Measurements from ENCODE around the gene COL18A1.
"Not testable (repeated sequence)": the region's sequence is repeated elsewhere in the genome, so short reads cannot be mapped to it uniquely, and the experiment has no call there.

Gene COL18A1

DNA sequence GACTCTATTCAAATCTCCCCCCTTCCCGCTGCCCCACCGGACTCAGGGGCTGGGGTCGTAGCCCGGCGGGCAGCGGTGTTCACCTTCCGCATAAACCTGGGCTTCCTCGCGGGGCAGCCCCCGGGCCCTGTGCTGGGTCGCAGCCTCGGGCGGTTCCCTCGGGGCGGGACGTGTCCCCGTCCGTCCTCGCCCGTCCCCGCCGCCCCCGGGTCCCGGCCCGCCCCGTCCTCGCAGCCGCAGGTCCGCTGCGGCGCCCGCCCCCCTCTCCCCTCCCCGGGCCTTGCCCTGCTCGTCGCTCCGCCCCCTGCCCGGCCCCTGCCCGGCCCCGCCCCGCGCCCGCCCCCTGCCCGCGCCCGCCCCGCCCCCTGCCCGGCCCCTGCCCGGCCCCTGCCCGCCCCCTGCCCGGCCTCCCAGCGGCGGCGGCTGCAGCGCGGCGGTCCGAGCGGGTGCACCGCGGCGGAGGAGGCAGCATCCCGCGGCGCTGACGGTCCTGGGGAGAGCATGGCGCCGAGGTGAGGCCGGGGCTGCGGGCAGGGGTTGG is at the start of gene COL18A1:
COL18A1 (plus strand) TSS at position 436 of the 541 bp plus-strand sequence; CDS start at position 502, 66 bp downstream.
- peak within 1 kb of the TSS; percentile 48 for H3K4me3 ChIP-seq (ENCODE audit: low read depth, low read length)
- no peak for DNase-seq (ENCODE audit: low read depth)

DNA sequence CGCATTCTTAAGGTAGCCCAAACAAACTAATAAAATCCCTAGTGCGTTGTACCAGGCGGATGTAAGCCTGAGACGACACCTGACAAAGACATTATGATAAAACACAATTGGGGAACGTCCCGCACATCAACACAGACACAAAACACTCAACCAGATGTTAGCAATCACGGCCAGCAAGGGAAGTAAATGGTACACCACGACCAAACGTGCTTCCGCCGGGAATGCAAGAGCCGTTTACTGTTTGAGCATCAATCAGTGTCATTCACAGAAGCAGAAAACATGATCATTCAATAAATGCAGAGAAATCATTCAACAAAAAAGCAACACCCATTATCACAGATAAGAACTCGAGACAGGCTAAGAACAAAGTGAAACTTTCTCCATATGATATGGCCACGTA is 49.4 kb upstream of the COL18A1 start:
- H3K4me3 ChIP-seq (ENCODE audit: low read depth, low read length), result no peak overlapping the region
- no peak for DNase-seq (ENCODE audit: low read depth)

DNA sequence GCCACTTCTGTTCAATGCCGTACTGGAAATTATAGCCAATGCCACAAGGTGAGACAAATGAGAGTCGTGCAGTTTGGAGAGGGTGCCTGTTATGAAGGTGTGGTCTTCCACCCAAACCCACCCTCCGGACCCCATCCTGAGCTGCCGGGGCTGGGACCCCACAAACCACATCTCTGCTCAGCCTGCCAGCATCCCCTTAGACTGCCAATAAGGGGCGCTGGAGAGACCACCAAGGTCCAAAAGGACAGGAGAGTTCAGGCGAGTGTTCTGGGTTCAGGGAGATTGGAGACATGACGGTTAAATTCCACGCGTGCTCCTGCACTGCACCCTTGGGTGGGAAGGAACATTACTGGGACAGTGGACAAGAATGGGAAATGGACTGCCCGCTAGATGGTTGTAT is 48.7 kb upstream of the COL18A1 start:
- no peak for DNase-seq (ENCODE audit: low read depth)
- no peak overlapping the region for H3K4me3 ChIP-seq (ENCODE audit: low read depth, low read length)

DNA sequence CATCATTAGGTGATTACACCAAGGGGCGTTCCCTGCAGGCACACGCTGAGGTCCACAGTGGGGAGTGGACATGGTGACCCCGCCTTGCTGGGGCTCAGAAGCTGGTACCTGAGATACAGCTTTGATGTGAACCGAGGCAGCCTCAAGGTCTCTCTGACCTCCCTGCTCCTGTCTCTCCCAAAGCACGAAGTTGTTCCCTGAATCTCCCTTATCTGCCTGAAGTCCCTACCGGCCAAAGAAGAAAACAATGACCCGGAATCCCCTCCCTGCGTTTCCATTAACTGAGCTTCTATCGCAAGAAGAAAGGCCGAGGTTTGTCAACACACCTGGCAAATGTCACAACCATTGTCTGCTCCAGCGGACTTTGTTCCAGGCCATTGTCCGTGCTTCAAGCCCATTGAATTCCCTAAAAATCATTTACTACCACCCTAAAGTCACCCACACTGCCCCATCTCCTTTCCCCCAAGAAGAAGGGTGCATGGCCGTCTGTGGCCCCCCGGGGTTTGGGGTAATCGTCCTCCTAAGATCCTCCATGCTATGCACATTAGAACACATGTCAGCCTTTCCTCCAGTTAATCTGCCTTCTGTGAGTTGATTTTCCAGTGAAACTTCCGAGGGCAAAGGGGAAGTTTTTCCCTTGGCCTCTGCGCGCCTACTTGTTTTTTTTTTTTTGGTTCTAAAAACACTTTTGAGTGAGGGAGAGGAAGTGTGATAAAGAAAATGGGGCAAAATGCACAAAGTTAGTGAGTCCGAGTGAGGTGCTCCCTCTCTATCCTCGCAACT is 48.1 kb upstream of the COL18A1 start:
- DNase-seq (ENCODE audit: low read depth), result no peak
- no peak overlapping the region for H3K4me3 ChIP-seq (ENCODE audit: low read depth, low read length)

DNA sequence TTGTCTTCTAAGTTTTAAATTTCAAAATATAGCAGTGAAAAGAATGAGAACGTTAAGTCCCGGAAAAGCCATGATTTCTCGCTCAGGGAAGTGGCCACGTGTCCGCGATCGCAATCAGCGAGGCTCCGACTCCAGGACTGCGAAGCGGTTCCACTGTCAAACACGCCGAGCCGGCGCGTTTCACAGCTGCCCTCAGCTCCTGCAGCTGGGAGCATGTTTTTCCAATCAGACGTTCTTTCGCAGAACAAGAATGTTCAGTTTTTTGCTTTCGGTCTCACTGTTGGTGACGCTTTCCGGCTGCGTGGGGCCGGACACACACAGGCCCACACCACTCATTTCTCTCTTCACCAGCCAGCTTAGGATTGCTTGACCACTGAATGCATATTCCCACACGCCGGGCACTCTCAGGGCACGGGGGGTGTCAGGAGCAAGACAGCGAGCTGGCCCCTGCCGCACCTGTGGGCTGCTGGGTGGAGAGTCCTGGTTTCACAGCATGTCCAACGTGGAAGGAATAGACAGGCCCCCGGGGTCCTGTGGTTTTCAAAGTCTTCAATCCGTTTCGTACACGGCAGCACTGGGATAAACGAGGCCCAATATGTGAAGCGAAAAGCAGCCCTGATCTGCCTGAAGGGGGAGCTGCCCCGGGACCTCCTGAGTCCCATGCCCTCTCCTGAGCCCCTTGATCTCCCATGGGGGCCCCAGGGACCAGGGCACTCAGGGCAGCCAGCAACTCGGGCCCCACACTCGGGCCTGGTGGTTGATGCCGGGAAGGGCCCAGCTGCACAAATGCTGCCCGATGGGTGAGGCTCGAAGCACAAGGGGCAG is 47.3 kb upstream of the COL18A1 start:
- no peak for DNase-seq (ENCODE audit: low read depth)
- no peak overlapping the region for H3K4me3 ChIP-seq (ENCODE audit: low read depth, low read length)

DNA sequence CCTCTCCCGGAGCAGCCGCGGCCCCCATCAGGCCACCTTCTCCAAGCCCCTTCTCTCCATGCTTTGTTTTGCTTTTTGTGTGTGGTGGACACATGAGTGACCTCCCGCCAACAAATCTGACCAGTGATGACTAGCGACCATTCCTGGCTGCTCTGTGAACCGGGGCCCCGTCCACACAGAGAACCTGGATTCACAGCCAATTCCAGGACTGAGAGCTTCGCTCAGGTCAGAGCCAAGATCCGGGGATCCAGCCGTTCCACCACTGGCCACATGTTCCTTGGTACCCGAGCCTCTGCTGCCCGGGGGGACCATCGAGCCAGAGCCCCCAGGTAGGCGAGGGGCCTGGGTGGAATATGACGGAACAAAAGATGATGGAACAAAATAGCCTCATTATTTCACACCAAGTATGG is 46.7 kb upstream of the COL18A1 start:
- no peak overlapping the region for H3K4me3 ChIP-seq (ENCODE audit: low read depth, low read length)
- no peak for DNase-seq (ENCODE audit: low read depth)

DNA sequence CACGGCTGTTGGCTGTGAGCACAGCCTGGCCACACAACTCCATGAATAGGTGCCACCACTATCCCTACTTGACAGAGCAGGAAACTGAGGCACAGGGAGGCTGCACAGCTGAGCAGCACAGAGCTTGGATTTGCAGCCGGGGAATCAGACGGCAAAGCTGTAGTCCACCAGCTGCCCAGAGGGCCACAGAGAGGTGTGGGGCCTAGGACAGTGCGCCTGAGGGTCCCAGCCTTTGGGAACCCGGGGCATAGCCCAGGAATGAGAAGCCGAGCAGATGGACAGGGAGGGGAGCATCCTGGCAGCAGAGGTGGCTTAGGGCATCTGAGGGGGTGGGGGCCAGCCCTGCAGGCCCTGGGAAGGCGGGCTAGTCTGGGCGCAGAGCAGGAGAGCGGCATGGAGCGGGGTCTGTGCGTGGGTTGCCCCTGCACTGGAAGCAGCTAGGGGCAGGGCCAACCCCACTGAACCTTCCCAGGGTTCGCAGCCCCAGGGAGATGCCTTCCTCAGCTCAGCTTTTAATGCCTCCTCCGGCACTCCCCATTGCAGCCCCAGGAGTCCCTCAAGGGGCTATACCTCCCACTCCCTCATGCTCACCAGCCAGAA is 46.2 kb upstream of the COL18A1 start:
- H3K4me3 ChIP-seq (ENCODE audit: low read depth, low read length), result no peak overlapping the region
- no peak for DNase-seq (ENCODE audit: low read depth)

DNA sequence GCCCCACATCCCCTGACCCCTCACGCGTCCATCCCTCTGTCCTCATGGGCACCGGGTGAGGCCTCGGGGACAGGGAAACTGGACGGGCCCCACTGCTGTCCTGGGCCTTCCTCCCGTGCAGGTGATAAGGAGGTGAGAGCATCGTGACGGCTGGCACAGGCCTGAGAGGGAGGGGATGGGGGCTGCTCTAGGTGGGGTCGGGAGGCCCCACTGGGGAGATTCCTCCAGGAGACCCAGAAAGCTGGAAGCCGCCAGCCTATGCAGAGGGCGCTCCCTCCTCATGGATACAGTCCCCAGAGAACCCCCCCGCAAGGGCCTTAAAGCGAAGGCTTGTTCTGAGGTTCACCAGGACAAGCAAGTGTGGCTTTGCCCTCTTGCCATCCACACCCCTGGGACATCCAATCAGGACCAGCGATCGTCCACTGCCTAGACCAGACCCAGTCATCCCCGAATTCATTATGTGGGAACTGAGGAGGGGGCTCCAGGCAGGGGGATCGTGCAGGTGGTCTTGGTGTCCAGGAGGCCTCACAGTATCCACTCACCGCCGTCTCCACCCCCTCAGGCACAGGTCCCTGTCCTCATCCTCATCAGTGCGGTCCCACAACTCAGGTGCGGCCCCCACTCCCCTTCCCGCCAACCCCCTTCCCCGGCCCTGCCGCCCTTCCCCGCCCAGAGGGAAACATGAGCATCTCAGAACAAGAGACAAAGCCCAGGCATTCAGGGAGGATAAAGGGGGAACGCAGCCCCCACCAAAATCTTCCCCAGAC is 45.3 kb upstream of the COL18A1 start:
- no peak overlapping the region for H3K4me3 ChIP-seq (ENCODE audit: low read depth, low read length)
- DNase-seq (ENCODE audit: low read depth), result no peak

DNA sequence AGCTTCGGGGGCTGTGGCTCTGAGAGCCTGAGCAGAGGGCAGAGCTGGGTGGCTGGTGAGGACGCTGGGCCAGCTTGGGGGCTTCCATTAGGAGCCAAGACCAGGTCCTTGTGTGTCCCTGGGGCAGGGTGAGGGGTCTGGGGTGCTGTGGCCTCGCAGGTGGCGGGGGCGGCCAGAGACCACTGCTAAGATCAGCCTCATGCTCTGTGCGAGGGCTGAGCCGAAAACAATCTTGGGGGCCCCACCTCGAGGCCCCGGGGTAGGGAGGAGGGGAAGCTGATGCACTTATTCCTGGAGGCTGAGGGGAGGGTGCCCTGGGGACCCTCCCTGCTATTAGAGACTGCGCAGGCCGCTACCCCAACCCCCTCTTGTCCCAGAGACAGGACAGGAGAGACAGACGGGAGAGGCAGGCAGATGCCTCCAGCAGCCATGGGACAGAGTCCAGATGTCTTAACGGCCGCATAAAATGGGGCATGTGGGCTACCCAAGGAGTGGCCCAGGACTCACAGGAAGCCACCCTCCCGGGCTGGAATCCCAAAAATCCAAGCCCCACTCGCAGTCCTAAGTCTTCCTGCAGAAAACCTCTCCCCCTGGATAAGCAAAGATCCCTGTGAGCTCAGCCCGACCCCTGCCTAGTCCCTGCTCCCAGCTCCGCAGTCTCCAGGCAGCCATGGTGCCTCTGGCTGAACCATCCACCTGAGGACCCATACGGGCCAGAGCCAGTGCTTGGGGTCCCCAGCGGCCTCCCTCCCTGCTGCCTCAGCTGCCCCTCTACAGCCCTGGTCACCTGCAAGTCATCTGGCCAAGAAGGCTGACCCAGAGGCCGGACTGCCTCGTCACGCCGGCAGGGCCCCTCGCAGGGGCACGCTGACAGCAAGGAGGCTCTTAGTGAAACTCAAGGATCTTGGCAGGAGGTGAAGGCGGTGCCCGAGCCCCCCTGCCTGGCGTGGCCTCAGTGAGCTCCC is 43.6 kb upstream of the COL18A1 start:
- H3K4me3 ChIP-seq (ENCODE audit: low read depth, low read length), result no peak overlapping the region
- DNase-seq (ENCODE audit: low read depth), result no peak

DNA sequence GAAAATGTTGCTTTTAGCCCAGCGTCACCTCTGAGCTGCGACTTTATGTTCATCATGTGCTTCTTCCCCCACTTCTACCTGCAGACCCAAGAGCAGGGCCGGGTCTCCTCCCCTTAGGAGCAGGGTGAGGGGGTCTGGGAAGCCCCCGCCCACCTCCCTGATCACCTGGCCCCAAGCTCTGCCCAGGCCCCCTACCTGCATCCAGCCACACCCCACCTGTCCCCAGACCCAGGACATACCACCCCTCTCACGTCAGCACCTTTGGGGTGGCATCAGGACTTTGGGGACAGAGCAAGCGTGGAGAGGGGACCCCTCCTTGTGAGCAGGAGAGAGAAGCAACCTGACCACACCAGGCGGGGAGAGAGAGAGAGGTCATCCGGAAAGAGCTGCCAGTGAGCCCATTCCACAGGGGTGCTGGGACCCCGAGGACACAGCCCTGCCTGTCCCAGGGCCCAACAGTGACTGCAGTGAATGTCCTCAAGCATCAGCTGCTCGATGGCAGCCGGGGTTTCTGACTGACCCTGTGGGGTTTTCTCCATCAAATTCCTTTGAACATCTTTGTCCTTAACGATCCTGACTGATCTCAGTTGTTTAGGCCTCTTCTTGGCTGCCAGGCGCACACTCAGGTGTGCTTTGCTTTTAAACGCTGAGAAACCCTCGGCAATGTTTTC is 42.8 kb upstream of the COL18A1 start:
- H3K4me3 ChIP-seq (ENCODE audit: low read depth, low read length), result no peak overlapping the region
- no peak for DNase-seq (ENCODE audit: low read depth)

DNA sequence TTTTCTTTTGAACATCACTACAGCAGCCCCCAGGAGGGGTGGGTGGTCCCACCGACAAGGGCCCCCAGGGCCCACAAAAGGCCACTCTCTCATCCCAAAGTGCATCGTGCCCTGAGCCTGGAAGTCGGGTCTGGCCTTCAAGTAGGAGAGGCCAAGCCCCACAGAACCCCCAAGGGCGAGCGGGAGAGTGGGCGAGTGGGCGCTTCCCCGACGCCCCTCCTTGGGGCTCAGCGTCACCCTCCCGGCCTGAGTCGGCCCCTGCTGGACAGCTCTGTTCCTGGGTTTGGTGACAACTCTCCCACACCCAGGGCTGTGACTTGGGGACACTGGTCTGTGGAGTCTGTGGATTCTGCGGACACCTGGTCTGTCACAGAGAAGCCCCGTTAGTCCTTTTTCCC is 42.2 kb upstream of the COL18A1 start:
- no peak for DNase-seq (ENCODE audit: low read depth)

DNA sequence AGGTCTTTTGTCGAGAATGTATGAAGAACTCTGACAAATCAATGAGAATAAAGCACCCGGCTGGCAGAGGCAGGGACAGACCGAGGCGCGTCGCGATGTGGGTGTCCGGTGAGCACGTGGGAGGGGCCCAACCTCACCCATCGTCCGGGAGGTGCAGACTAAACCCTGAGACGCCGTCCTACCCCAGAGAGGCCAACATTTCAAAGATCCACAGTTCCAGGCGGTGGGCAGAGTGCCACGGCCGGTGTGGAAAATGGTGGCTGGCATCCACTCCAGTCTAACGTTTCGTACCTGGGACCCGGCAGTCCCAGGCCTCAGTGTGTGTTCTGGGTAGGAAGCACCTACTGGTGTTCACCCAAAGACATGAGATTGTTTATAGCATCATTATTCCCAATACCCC is 41.7 kb upstream of the COL18A1 start:
- DNase-seq (ENCODE audit: low read depth); H3K4me3 ChIP-seq (ENCODE audit: low read depth, low read length): not testable (repeated sequence)

More for the DNA sequence above, 42.2 kb upstream of the COL18A1 start:
- H3K4me3 ChIP-seq (ENCODE audit: low read depth, low read length), result no peak overlapping the region

DNA sequence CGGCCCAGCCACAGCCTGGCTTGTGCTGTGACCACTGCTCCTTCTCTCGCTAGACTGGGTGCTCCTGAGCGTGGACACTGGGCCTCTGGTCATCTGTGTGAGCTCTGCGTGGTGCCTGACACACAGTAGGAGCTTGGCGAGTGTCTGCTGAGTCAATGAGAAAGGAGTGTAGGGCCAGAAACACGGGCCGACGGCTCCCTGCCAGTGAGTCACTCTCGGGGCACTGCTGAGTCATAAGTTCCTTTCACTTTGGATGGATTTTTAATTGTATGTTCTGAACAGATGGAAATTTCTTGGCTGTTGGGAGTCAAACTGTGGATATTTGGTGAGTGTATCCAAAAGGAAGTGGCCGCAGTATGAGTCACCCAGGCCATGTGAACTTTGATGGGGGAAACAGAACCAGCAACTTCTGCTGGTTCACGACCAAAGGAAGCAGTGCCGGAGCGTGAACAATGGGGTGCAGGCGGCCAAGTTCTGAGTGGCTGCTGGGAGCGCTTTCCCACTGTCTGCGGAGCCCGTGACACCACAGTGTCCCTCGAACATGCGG is 41.0 kb upstream of the COL18A1 start:
- no peak overlapping the region for H3K4me3 ChIP-seq (ENCODE audit: low read depth, low read length)
- peak; percentile 96 for DNase-seq (ENCODE audit: low read depth)

DNA sequence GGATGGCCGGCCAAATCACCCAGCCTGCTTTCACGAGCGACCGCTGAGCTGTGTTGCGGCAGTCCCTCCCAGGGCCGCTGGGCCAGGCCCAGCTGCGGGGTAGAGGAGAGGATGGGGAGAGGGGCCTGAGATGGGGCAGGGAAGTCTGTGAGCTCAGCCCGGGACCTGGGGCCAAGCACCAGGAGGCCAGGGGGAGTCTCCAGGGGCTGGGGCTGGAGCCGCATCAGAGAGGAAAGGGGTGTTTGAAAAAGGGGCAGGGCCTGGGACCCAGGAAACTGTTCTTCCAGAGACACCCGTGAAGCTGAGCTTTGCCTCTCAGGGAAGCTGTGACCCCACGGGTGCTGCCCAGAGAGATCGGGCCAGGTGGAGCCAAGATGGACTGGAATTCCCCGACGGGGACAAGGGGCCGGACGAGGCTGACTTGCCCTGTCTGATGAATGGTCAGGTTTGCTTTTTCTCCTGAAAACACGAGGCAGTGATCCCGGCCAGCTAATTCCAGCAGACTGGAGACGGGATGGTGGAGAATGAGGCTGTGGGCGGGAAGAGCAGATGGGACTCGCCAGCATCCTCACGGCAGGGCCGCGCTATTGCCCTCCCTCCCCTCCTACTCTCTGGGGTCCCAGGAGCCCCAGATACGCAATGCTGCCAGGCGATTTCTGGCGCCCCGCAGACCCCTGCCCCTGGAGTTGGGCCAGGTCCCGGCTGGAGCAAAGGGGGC is 40.3 kb upstream of the COL18A1 start:
- DNase-seq (ENCODE audit: low read depth), result peak; percentile 43
- no peak overlapping the region for H3K4me3 ChIP-seq (ENCODE audit: low read depth, low read length)

DNA sequence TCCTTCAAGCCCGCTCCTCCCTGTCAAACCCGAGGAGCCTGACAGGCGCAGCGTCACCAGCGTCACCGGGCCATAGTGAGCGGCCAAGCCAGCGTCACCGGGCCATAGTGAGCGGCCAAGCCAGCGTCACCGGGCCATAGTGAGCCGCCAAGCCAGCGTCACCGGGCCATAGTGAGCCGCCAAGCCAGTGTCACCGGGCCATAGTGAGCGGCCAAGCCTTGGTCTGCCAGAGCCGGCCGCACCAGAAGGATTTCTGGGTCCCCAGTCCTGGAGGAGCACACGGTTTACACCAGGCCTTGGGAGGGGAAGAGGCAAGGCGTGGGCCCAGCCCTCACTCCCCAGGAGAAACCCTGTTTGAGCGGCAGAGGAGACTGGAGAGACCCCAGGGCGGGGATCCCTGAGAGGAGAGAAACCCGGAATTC is 39.8 kb upstream of the COL18A1 start:
- H3K4me3 ChIP-seq (ENCODE audit: low read depth, low read length), result no peak overlapping the region
- DNase-seq (ENCODE audit: low read depth), result no peak

DNA sequence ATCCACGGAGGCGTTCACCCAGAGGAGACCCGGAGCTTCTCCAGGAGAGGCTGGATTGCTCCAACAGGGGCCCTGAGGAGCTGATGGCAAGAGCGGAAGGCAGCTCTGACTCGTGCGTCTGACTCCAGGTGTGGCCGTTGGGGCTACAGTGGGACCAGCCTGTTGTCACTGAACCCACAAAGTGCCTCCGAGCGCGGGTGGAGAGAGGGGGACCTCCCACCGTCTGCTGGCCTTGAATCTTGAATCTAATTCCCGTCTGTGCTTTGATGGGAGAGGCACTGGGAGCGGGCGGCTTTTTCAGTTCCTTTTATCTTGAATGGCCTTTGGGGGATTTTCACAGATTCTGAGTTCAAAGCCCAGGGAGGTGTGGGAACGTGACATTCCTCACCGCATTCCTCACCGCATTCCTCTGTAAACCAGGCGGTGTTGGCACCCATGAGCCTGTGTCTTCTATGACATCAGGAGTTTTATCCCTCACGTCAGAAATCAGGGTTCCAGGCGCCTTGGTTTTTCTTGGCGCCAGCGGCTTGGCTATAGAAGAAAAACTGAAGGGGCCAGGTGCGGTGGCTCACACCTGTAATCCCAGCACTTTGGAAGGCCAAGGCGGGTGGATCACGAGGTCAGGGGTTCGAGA is 39.2 kb upstream of the COL18A1 start:
- H3K4me3 ChIP-seq (ENCODE audit: low read depth, low read length), result no peak overlapping the region
- no peak for DNase-seq (ENCODE audit: low read depth)
